Stomach (tissue), 9 donors: ENCODE measurements around the gene FAM43B. TPM values are rescaled to one million over a fixed set of nuclear protein-coding genes. Genes with fewer than 3 reads are reported as not detected.
A peak's percentile ranks its signal among the peaks of the same experiment; 100 is the strongest.

Experiments used
- DNase-seq, 2 donors: peaks; one replicate each; pipeline versions ENCODE4 v3.0.0 to v3.0.0-alpha.2; 2013 to 2019
- H3K27ac ChIP-seq, 5 donors: fragments of 200-600 bp in 4 of 5; sonication (generic) in 4 of 5; one replicate each; pipeline ENCODE4 v1.5.1; 2013 to 2019; ENCODE audit warnings: mild to moderate bottlenecking in 1 of 5, moderate library complexity in 1 of 5
- H3K27me3 ChIP-seq, 3 donors: fragments of 200-600 bp; sonication (generic); one replicate each; pipeline ENCODE4 v1.5.1; 2017 to 2019; ENCODE audit warnings: mixed run types in 1 of 3
- H3K36me3 ChIP-seq, 4 donors: fragments of 200-600 bp; sonication (generic); 1 replicate in 3 of 4; 2 replicates in 1 of 4; pipeline ENCODE4 v1.5.1; 2016 to 2019
- H3K4me1 ChIP-seq, 4 donors: fragments of 200-600 bp; sonication (generic); one replicate each; pipeline ENCODE4 v1.5.1; 2016 to 2019
- H3K4me3 ChIP-seq, 4 donors: fragments of 200-600 bp; sonication (generic) in 3 of 4; one replicate each; pipeline ENCODE4 v1.5.1; 2016 to 2019; ENCODE audit warnings: mild to moderate bottlenecking in 1 of 4
- H3K9me3 ChIP-seq, 4 donors: fragments of 200-600 bp; sonication (generic); one replicate each; pipeline ENCODE4 v1.5.1; 2016 to 2019
- EP300 ChIP-seq: sonication (generic); formaldehyde crosslinking; IDR thresholded peaks from one replicate; pipeline ENCODE4 v1.6.1; 2017; ENCODE audit warnings: antibody characterized with exemption
- POLR2A ChIP-seq, 4 donors: fragments of 450-650 bp; IDR thresholded peaks; one replicate each; pipeline ENCODE4 v1.6.1; 2016; ENCODE audit warnings: antibody characterized with exemption in 4 of 4, control low read depth in 2 of 4, mild to moderate bottlenecking in 1 of 4, moderate library complexity in 1 of 4
- POLR2AphosphoS5 ChIP-seq, 3 donors: sonication (generic); formaldehyde crosslinking; IDR thresholded peaks; one replicate each; pipeline ENCODE4 v1.6.1; 2016; ENCODE audit warnings: antibody characterized with exemption in 3 of 3
- WGBS, 5 donors: extraction: QIAGEN DNeasy Blood & Tissue Kit in 3 of 5; methylation state at CpG; one replicate each; pipeline versions ENCODE4 v1.1.5 to v1.1.7; 2013 to 2018; 5-methylcytosine and 5-hydroxymethylcytosine counted together
- intact Hi-C: fragments of 100-400 bp; cut with DNase I; formaldehyde crosslinking; loops from one replicate; pipeline ENCODE4 v1.15.1; 2023; ENCODE audit warnings: low total_unique reads
- polyA plus RNA-seq, 3 donors: library from polyadenylated mRNA; stranded (reverse); fragments of 200-250 nt; gene quantifications; one replicate each; pipeline ENCODE4 v1.2.3, GENCODE V29; 2013
- total RNA-seq, 5 donors: library from RNA; depleted of rRNA; stranded (reverse); fragments of >200 nt; gene quantifications; one replicate each; pipeline versions ENCODE4 v1.1.0 to v1.2.3, GENCODE V29; 2014 to 2016
- TF ChIP-seq, protein P1 (sequence below), 7 experiments: fragments of 450-650 bp in 4 of 7; fragments of 200-600 bp in 3 of 7; sonication (generic) in 3 of 7; IDR thresholded peaks; one replicate each; pipeline ENCODE4 v1.5.1; 2016 to 2019; ENCODE audit warnings: antibody characterized with exemption in 7 of 7, control low read depth in 2 of 7, mild to moderate bottlenecking in 1 of 7
- donor health status: healthy with polysubstance abuse.
- donor health status: Bipolar disorder and iron deficiency.
- donor health status: healthy.

The FAM43B gene
- total and polyA plus RNA-seq, 8 donors, result 0.05 to 0.25 TPM; not detected in 6

DNA sequence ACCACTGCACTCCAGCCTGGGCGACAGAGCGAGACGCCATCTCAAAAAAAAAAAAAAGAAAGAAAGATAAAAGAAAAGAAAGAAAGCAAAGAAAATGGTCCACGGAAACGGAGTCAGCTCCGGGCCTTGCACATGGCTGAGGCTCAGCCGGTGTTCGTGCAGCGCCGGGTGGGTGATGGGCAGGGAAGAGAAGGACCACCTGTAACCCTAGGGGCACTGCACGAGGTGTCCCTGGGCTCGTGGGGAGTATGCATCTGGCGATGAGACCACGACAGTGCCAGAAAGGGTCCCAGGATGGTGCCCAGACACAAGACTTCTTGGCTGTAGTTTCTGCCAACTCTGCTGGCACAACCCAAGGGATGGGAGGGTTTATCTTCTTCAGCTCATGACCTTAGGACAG lies 42.4 kb downstream of the FAM43B start:
- H3K9me3 ChIP-seq, result no peaks in the 10 kb centered on the region
- intact Hi-C loops, result no loop called here
- TF ChIP-seq EP300 (no peak), POLR2A (IDR thresholded peaks at IDR 0.05) (no peak), POLR2AphosphoS5 (IDR thresholded peaks at IDR 0.05) (no peak)
- TF ChIP-seq, protein P1, sequence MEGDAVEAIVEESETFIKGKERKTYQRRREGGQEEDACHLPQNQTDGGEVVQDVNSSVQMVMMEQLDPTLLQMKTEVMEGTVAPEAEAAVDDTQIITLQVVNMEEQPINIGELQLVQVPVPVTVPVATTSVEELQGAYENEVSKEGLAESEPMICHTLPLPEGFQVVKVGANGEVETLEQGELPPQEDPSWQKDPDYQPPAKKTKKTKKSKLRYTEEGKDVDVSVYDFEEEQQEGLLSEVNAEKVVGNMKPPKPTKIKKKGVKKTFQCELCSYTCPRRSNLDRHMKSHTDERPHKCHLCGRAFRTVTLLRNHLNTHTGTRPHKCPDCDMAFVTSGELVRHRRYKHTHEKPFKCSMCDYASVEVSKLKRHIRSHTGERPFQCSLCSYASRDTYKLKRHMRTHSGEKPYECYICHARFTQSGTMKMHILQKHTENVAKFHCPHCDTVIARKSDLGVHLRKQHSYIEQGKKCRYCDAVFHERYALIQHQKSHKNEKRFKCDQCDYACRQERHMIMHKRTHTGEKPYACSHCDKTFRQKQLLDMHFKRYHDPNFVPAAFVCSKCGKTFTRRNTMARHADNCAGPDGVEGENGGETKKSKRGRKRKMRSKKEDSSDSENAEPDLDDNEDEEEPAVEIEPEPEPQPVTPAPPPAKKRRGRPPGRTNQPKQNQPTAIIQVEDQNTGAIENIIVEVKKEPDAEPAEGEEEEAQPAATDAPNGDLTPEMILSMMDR (IDR thresholded peaks at IDR 0.05), result no peak
- DNase-seq, result no peak
- 85 to 90% (median 89%) methylated on average over 14 of the region's 14 CpGs for whole genome bisulfite sequencing, 5 donors
- peaks cover 0 to 38% (median 8%) of the 10 kb centered on the region in 3 donors for H3K27me3 ChIP-seq
- no peak overlapping the region for H3K4me3 ChIP-seq
- H3K4me1 ChIP-seq, result peaks cover 0 to 3% (median under 1%) of the 10 kb centered on the region in 4 donors
- H3K27ac ChIP-seq, result no peak overlapping the region
- no peaks in the 10 kb centered on the region for H3K36me3 ChIP-seq

DNA sequence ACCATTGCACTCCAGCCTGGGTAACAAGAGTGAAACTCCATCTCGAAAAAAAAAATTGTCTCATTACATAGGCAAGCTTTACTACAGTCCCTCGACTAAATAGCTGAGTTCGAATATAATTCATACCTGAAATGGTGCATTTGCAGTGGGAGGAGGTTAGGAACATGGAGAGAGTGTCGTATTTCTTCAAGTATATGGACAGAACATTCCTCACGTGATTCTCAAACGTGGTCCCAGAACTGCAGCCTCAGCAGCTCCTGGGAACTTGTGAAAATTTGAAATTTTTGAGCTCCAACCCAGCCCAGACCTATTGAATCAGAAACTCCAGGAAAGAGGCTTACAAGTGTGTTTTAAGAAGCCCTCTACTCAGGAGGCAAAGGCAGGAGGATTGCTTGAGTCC lies 43.7 kb downstream of the FAM43B start:
- no peaks in the 10 kb centered on the region for H3K4me1 ChIP-seq
- no peak for DNase-seq
- intact Hi-C loops, result no loop called here
- peaks cover 0 to 24% (median 4%) of the 10 kb centered on the region in 3 donors for H3K27me3 ChIP-seq
- H3K9me3 ChIP-seq, result no peaks in the 10 kb centered on the region
- H3K27ac ChIP-seq, result peak overlapping the region in 1 of 5 donors; percentile 67
- H3K36me3 ChIP-seq, result no peaks in the 10 kb centered on the region
- H3K4me3 ChIP-seq, result no peak overlapping the region
- 46 to 61% (median 50%) methylated on average over 6 of the region's 6 CpGs for WGBS, 5 donors
- no peak for TF ChIP-seq EP300
- no peak for TF ChIP-seq POLR2AphosphoS5 (IDR thresholded peaks at IDR 0.05)
- TF ChIP-seq POLR2A (IDR thresholded peaks at IDR 0.05), result no peak
- TF ChIP-seq, protein P1 (IDR thresholded peaks at IDR 0.05), result no peak

DNA sequence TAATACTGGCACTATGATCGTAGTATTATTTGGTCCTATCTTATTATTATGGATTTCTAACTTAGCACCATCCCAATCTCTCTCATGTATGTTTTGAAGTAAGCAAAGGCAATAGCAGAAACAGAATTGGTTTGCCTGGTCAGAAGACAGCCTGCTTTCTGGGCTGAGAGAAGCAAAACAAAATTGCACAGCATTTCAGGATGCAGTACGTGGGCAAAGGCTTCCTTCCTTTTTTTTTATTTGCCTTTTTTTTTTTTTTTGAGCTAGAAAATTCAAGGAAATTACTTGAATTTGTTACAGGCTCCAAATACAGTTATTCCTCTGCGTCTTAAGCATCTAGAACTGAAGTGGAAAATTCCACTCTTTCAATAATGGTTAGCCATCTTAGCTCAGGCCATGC lies 45.3 kb downstream of the FAM43B start:
- WGBS, 5 donors, result 65 to 76% (median 72%) methylated on average over 3 of the region's 3 CpGs
- intact Hi-C loops, result no loop called here
- H3K9me3 ChIP-seq, result no peaks in the 10 kb centered on the region

DNA sequence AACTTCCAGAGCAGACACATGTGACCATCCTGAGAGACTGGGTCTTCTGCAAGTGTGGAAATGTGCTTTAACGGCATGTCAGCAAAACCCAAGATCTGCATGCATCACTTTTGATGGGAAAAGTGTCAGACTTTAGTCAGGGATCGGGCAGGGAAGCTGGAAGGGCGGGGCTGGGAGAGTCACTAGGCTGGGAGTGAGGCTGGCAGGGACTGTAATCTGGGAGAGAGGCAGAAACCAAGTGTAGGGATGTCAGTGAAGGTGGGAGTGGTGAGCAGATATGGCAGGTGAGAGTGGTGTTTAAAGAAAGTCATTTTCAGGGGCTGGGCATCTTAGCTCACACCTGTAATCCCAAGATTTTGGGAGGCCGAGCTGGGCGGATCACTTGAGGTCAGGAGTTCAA lies 47.8 kb downstream of the FAM43B start:
- no peaks in the 10 kb centered on the region for H3K9me3 ChIP-seq
- WGBS, 5 donors, result 56 to 74% (median 67%) methylated on average over 5 of the region's 5 CpGs
- no peaks in the 10 kb centered on the region for H3K36me3 ChIP-seq
- peaks cover 0 to 5% (median 0%) of the 10 kb centered on the region in 3 donors for H3K27me3 ChIP-seq
- intact Hi-C loops, result no loop called here
- DNase-seq, result no peak
- H3K4me3 ChIP-seq, result no peak overlapping the region
- H3K4me1 ChIP-seq, result no peaks in the 10 kb centered on the region
- TF ChIP-seq EP300, result no peak
- TF ChIP-seq, protein P1 (IDR thresholded peaks at IDR 0.05), result no peak
- H3K27ac ChIP-seq, result no peak overlapping the region

More for the DNA sequence above, 45.3 kb downstream of the FAM43B start:
- H3K27ac ChIP-seq, result peak overlapping the region in 2 of 5 donors; percentile 33 to 67
- H3K4me3 ChIP-seq, result no peak overlapping the region
- DNase-seq, result no peak
- TF ChIP-seq, protein P1 (IDR thresholded peaks at IDR 0.05), result no peak
- TF ChIP-seq EP300, result no peak
- TF ChIP-seq POLR2AphosphoS5 (IDR thresholded peaks at IDR 0.05), result no peak
- TF ChIP-seq POLR2A (IDR thresholded peaks at IDR 0.05), result no peak
- no peaks in the 10 kb centered on the region for H3K4me1 ChIP-seq
- peaks cover 0 to 9% (median 0%) of the 10 kb centered on the region in 3 donors for H3K27me3 ChIP-seq
- no peaks in the 10 kb centered on the region for H3K36me3 ChIP-seq
